GM18951 (cell line): ENCODE results near the gene PLCB1.

ENCODE experiments used
- POLR2A ChIP-seq: IDR thresholded peaks from 4 replicates; pipeline ENCODE4 v1.6.1; 2011; ENCODE audit warnings: mild to moderate bottlenecking; ENCODE audit not compliant: insufficient read length, insufficient read depth; ENCODE audit errors: extremely low read depth
- in situ Hi-C: fragments of 300-500 bp; cut with MboI; formaldehyde crosslinking; loops from one replicate; pipeline ENCODE4 v1.12.0; 2022; ENCODE audit warnings: low sequenced_read_pairs, mixed read lengths, inconsistent platforms; ENCODE audit not compliant: unreplicated experiment

The PLCB1 gene

GRCh38 chr20:8232332-8232731 is 100.3 kb downstream of the PLCB1 start:
- in situ Hi-C loops: no loop called here
- TF ChIP-seq POLR2A: no peak

GRCh38 chr20:8234580-8234979 is 102.5 kb downstream of the PLCB1 start:
- TF ChIP-seq POLR2A: no peak
- in situ Hi-C loops: no loop called here

- in situ Hi-C loops: no loop called here
- no peak for TF ChIP-seq POLR2A
Observed at GRCh38 chr20:8242066-8242465, 110.0 kb downstream of the PLCB1 start.

- TF ChIP-seq POLR2A: no peak
- in situ Hi-C loops: no loop called here
Observed at GRCh38 chr20:8242827-8243724, 111.0 kb downstream of the PLCB1 start.

GRCh38 chr20:8244637-8245036 is 112.6 kb downstream of the PLCB1 start:
- no peak for TF ChIP-seq POLR2A
- in situ Hi-C loops: no loop called here

- no peak for TF ChIP-seq POLR2A
- in situ Hi-C loops: no loop called here
Observed at GRCh38 chr20:8246153-8246552, 114.1 kb downstream of the PLCB1 start.

- no peak for TF ChIP-seq POLR2A
- in situ Hi-C loops: no loop called here
Observed at GRCh38 chr20:8246716-8247115, 114.7 kb downstream of the PLCB1 start.

GRCh38 chr20:8248051-8248450 is 116.0 kb downstream of the PLCB1 start:
- TF ChIP-seq POLR2A: no peak
- in situ Hi-C loops: no loop called here

- TF ChIP-seq POLR2A: no peak
- in situ Hi-C loops: no loop called here
Observed at GRCh38 chr20:8249634-8250033, 117.6 kb downstream of the PLCB1 start.

GRCh38 chr20:8250539-8251200 is 118.6 kb downstream of the PLCB1 start:
- TF ChIP-seq POLR2A: no peak

GRCh38 chr20:8251201-8251575 is 119.1 kb downstream of the PLCB1 start:
- TF ChIP-seq POLR2A: no peak
- in situ Hi-C loops: no loop called here

More at GRCh38 chr20:8250539-8251200, 118.6 kb downstream of the PLCB1 start:
- in situ Hi-C loops: no loop called here

GRCh38 chr20:8254911-8255582 is 123.0 kb downstream of the PLCB1 start:
- TF ChIP-seq POLR2A: no peak
- in situ Hi-C loops: no loop called here

GRCh38 chr20:8255945-8256632 is 124.0 kb downstream of the PLCB1 start:
- in situ Hi-C loops: no loop called here
- no peak for TF ChIP-seq POLR2A
